BE2C (cell line): ENCODE measurements around the gene MAGEC1. TPM values are rescaled to one million over a fixed set of nuclear protein-coding genes. Genes with fewer than 3 reads are reported as not detected.
"Not testable (repeated sequence)": the region's sequence is repeated elsewhere in the genome, so short reads cannot be mapped to it uniquely, and the experiment has no call there.

Experiments
- DNase-seq: peaks from one replicate; pipeline ENCODE4 v3.0.0-alpha.2; 2020
- H3K27me3 ChIP-seq: fragments of 250-450 bp; sonication (Bioruptor Pico); 2 replicates; pipeline ENCODE4 v1.5.1; 2020; ENCODE audit warnings: mild to moderate bottlenecking
- H3K36me3 ChIP-seq: fragments of 250-450 bp; sonication (Bioruptor Pico); 2 replicates; pipeline ENCODE4 v1.5.1; 2020; ENCODE audit warnings: mild to moderate bottlenecking
- H3K4me1 ChIP-seq: fragments of 250-450 bp; sonication (Bioruptor Pico); 2 replicates; pipeline ENCODE4 v1.5.1; 2020
- H3K4me3 ChIP-seq: 2 replicates; pipeline ENCODE4 v1.5.1; 2011; ENCODE audit warnings: low read depth, low read length
- H3K9me3 ChIP-seq: fragments of 250-450 bp; sonication (Bioruptor Pico); 2 replicates; pipeline ENCODE4 v1.5.1; 2020
- CTCF ChIP-seq: IDR thresholded peaks from 2 replicates; pipeline ENCODE4 v1.5.1; 2012; ENCODE audit warnings: mild to moderate bottlenecking, low read depth, low read length
- polyA plus RNA-seq: library from polyadenylated mRNA; unstranded; fragments of >200 nt; gene quantifications from one replicate; pipeline ENCODE4 v1.2.1, GENCODE V29; 2012; ENCODE audit warnings: low read depth, missing spikeins; ENCODE audit not compliant: insufficient read length, insufficient read depth

Gene MAGEC1
- polyA plus RNA-seq: 0.37 TPM

- no peak for DNase-seq
- no peak within 1 kb of the TSS for H3K4me3 ChIP-seq
These were observed at the start of gene MAGEC1 for GRCh38 chrX:141903400-141904155. Gene MAGEC1 (plus strand): TSS chrX:141903894. CDS start chrX:141905073, 1,179 bp downstream.

GRCh38 chrX:141857479-141857878 is 46.2 kb upstream of the MAGEC1 start:
- Histone ChIP-seq H3K9me3 (no peaks in the 10 kb centered on the region), H3K4me3 (no peak overlapping the region), H3K27me3 (no peaks in the 10 kb centered on the region), H3K36me3 (no peaks in the 10 kb centered on the region), H3K4me1 (no peaks in the 10 kb centered on the region)
- no peak for TF ChIP-seq CTCF
- no peak for DNase-seq

More at GRCh38 chrX:141903400-141904155, at the start of gene MAGEC1:
- no peaks in the 10 kb centered on the region for H3K9me3 ChIP-seq
- no peaks in the 10 kb centered on the region for H3K36me3 ChIP-seq
- TF ChIP-seq CTCF: no peak
- H3K4me1 ChIP-seq: no peaks in the 10 kb centered on the region
- no peaks in the 10 kb centered on the region for H3K27me3 ChIP-seq

- Histone ChIP-seq H3K27me3 (no peaks in the 10 kb centered on the region), H3K4me3 (no peak overlapping the region), H3K9me3 (no peaks in the 10 kb centered on the region), H3K36me3 (no peaks in the 10 kb centered on the region), H3K4me1 (no peaks in the 10 kb centered on the region)
- no peak for DNase-seq
- TF ChIP-seq CTCF: no peak
These were observed 24.1 kb upstream of the MAGEC1 start for GRCh38 chrX:141879616-141880015.

- DNase-seq, H3K4me1 ChIP-seq, H3K4me3 ChIP-seq, H3K27me3 ChIP-seq, H3K9me3 ChIP-seq, H3K36me3 ChIP-seq: not testable (repeated sequence)
These were observed 14.9 kb upstream of the MAGEC1 start for GRCh38 chrX:141888811-141889210.

GRCh38 chrX:141894733-141895132 is 9.0 kb upstream of the MAGEC1 start:
- TF ChIP-seq CTCF: no peak
- H3K4me3 ChIP-seq: no peak overlapping the region
- H3K4me1 ChIP-seq: no peaks in the 10 kb centered on the region
- H3K27me3 ChIP-seq: no peaks in the 10 kb centered on the region
- DNase-seq: no peak
- no peaks in the 10 kb centered on the region for H3K9me3 ChIP-seq
- no peaks in the 10 kb centered on the region for H3K36me3 ChIP-seq

- H3K4me1 ChIP-seq: no peaks in the 10 kb centered on the region
These were observed 6.0 kb upstream of the MAGEC1 start for GRCh38 chrX:141897690-141898089.

More at GRCh38 chrX:141897690-141898089, 6.0 kb upstream of the MAGEC1 start:
- no peaks in the 10 kb centered on the region for H3K36me3 ChIP-seq
- no peak for TF ChIP-seq CTCF
- no peaks in the 10 kb centered on the region for H3K9me3 ChIP-seq
- DNase-seq: no peak
- H3K27me3 ChIP-seq: no peaks in the 10 kb centered on the region
- H3K4me3 ChIP-seq: no peak overlapping the region
